Measurements from ENCODE around the gene KRTCAP2.
A peak's percentile ranks its signal among the peaks of the same experiment; 100 is the strongest.

KRTCAP2 gene

GRCh38 chr1:155137154-155137949 is 35.8 kb downstream of the KRTCAP2 start:
- Histone ChIP-seq H3K9me2 (replicated peaks; ENCODE audit: insufficient read depth, low read length) (no peaks in the 10 kb centered on the region), H3K79me2 (ENCODE audit: low read length) (peaks cover 33% of the 10 kb centered on the region), H3K27me3 (replicated peaks; ENCODE audit: insufficient read depth, low read length) (peaks cover 19% of the 10 kb centered on the region), H2AFZ (ENCODE audit: low read length) (no peak overlapping the region), H3F3A (ENCODE audit: insufficient read depth, low read length) (peaks cover 28% of the 10 kb centered on the region), H3K9ac (ENCODE audit: low read length) (peak overlapping the region; percentile 3; the same call in 1 of the 2 replicates), H3K36me3 (replicated peaks; ENCODE audit: insufficient read depth, low read length) (no peaks in the 10 kb centered on the region), H3K4me3 (ENCODE audit: low read length) (peak overlapping the region; percentile 25; the same call in 1 of the 2 replicates), H3K9me3 (replicated peaks; ENCODE audit: insufficient read depth, low read length) (no peaks in the 10 kb centered on the region), H3K27ac (ENCODE audit: low read length) (no peak overlapping the region), H3K4me1 (ENCODE audit: low read length) (peaks cover 22% of the 10 kb centered on the region), H4K20me1 (ENCODE audit: insufficient read depth, low read length) (no peaks in the 10 kb centered on the region), H3K4me2 (ENCODE audit: low read depth, low read length) (peak overlapping the region; percentile 47)
- no peak for TF ChIP-seq CTCF (IDR thresholded peaks at IDR 0.05; ENCODE audit: low read length)
- no peak for TF ChIP-seq EZH2phosphoT487 (IDR thresholded peaks at IDR 0.05; ENCODE audit: low read length)
- TF ChIP-seq EZH2 (optimal IDR thresholded peaks at IDR 0.05; ENCODE audit: low read depth, low read length) = no peak
- no peak for DNase-seq

GRCh38 chr1:155136748-155137147 is 36.4 kb downstream of the KRTCAP2 start:
- Histone ChIP-seq H3K79me2 (ENCODE audit: low read length) (peaks cover 33% of the 10 kb centered on the region), H3F3A (ENCODE audit: insufficient read depth, low read length) (peaks cover 28% of the 10 kb centered on the region), H3K4me1 (ENCODE audit: low read length) (peaks cover 22% of the 10 kb centered on the region), H3K27me3 (replicated peaks; ENCODE audit: insufficient read depth, low read length) (peaks cover 13% of the 10 kb centered on the region), H3K4me2 (ENCODE audit: low read depth, low read length) (peak overlapping the region; percentile 47), H3K9me3 (replicated peaks; ENCODE audit: insufficient read depth, low read length) (no peaks in the 10 kb centered on the region), H3K9me2 (replicated peaks; ENCODE audit: insufficient read depth, low read length) (no peaks in the 10 kb centered on the region), H3K36me3 (replicated peaks; ENCODE audit: insufficient read depth, low read length) (no peaks in the 10 kb centered on the region), H3K4me3 (ENCODE audit: low read length) (peak overlapping the region; percentile 25), H3K9ac (ENCODE audit: low read length) (peak overlapping the region; percentile 3; the same call in 1 of the 2 replicates), H4K20me1 (ENCODE audit: insufficient read depth, low read length) (no peaks in the 10 kb centered on the region), H3K27ac (ENCODE audit: low read length) (no peak overlapping the region), H2AFZ (ENCODE audit: low read length) (no peak overlapping the region)
- TF ChIP-seq EZH2 (optimal IDR thresholded peaks at IDR 0.05; ENCODE audit: low read depth, low read length) (no peak), EZH2phosphoT487 (IDR thresholded peaks at IDR 0.05; ENCODE audit: low read length) (no peak), CTCF (IDR thresholded peaks at IDR 0.05; ENCODE audit: low read length) (no peak)
- DNase-seq = no peak

GRCh38 chr1:155135415-155136028 is 37.6 kb downstream of the KRTCAP2 start, which contains the start of gene SLC50A1:
TSS of gene SLC50A1 (plus strand) at chr1:155135852. CDS start at chr1:155135912, 60 bp downstream.
- H4K20me1 ChIP-seq (ENCODE audit: insufficient read depth, low read length) = no peaks in the 10 kb centered on the region
- peak within 1 kb of the TSS; percentile 90 for H2AFZ ChIP-seq (ENCODE audit: low read length)
- H3K9ac ChIP-seq (ENCODE audit: low read length) = peak within 1 kb of the TSS; percentile 74
- H3K4me3 ChIP-seq (ENCODE audit: low read length) = peak within 1 kb of the TSS; percentile 78
- H3K36me3 ChIP-seq (replicated peaks; ENCODE audit: insufficient read depth, low read length) = no peaks in the 10 kb centered on the region
- TF ChIP-seq CTCF (IDR thresholded peaks at IDR 0.05; ENCODE audit: low read length) = no peak
- TF ChIP-seq EZH2 (optimal IDR thresholded peaks at IDR 0.05; ENCODE audit: low read depth, low read length) = no peak
- TF ChIP-seq EZH2phosphoT487 (IDR thresholded peaks at IDR 0.05; ENCODE audit: low read length) = no peak
- H3K79me2 ChIP-seq (ENCODE audit: low read length) = peaks cover 33% of the 10 kb centered on the region
- H3K4me1 ChIP-seq (ENCODE audit: low read length) = peaks cover 22% of the 10 kb centered on the region
- no peaks in the 10 kb centered on the region for H3K9me2 ChIP-seq (replicated peaks; ENCODE audit: insufficient read depth, low read length)
- H3K4me2 ChIP-seq (ENCODE audit: low read depth, low read length) = peak within 1 kb of the TSS; percentile 93
- H3K27ac ChIP-seq (ENCODE audit: low read length) = peak within 1 kb of the TSS; percentile 65
- DNase-seq = peak; percentile 98
- peaks cover 10% of the 10 kb centered on the region for H3K27me3 ChIP-seq (replicated peaks; ENCODE audit: insufficient read depth, low read length)
- H3K9me3 ChIP-seq (replicated peaks; ENCODE audit: insufficient read depth, low read length) = no peaks in the 10 kb centered on the region
- H3F3A ChIP-seq (ENCODE audit: insufficient read depth, low read length) = peaks cover 28% of the 10 kb centered on the region
